Activated CD4-positive, alpha-beta T cell treated with anti-CD3 and anti-CD28 coated beads, Interleukin-2, amount 50 U/mL, for 4 hours (primary cell): ENCODE data around the gene TCEAL4.
"Not testable (repeated sequence)": the region's sequence is repeated elsewhere in the genome, so short reads cannot be mapped to it uniquely, and the experiment has no call there.

Experiments
- DNase-seq, 2 experiments: peaks; one replicate each; pipeline ENCODE4 v3.0.0-alpha.2; 2020

TCEAL4 gene

DNA sequence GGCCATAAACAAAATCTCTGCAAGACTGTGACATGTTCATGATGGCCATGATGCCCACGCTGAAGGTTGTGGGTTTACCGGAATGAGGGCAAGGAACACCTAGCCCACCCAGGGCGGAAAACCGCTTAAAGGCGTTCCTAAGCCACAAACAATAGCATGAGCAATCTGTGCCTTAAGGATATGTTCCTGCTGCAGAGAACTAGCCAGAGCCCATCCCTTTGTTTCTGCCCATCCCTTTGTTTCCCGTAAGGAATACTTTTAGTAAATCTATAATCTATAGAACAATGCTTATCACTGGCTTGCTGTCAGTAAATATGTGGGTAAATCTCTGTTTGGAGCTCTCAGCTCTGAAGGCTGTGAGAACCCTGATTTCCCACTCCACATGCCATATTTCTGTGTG, 9.9 kb downstream of the TCEAL4 start:
- DNase-seq: not testable (repeated sequence)

DNA sequence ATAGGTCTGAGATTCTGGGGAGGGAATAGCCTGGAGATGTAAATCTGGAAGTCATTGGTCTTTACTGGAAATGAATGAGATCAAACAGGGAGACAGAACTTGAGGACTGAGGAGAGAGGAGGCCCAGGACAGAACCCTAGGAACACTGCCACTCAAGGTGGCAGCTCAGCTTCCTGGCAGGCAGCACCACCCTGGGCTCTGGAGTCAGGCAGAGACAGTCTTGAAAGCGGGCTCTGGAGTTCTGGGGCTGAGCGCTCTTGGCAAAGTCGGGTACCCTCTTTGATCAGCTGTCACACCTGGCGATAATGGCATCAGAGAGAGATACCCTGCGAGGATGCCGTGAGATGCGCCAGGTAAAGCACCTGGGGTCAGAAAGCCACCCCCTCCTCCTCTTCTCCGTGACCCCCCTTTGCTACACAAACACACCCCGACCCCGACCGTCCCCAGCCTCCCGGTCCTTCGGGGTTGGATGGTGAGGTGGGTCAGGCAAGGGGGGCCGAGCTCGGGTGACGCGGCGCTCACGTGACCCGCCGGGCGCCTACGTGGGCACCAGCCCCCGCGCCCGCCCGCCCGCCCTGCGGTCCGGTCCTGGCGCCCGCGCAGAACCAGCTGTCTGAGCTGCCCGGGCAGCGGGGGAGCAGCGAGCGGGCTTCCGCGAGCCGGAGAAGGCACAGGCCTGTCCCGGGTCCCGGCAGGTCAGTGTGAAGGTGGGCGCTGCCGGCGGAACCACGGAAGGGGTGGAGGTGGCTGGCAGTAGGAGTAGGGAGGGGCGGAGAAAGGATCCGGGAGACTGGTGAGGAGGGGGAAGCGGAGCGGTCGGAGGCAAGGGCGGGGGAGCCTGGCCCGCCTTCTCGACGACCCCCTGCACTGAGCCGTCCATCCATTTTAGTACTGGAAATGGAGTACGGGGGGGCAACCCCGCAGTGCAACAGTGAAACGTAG, 22.3 kb downstream of the TCEAL4 start, which contains the start of gene TCEAL3:
TCEAL3 (plus strand) TSS at position 600 of the 942 bp plus-strand sequence. CDS start 1,102 bp downstream, outside the sequence.
- DNase-seq: peak in 1 of 2 experiments; percentile 8

DNA sequence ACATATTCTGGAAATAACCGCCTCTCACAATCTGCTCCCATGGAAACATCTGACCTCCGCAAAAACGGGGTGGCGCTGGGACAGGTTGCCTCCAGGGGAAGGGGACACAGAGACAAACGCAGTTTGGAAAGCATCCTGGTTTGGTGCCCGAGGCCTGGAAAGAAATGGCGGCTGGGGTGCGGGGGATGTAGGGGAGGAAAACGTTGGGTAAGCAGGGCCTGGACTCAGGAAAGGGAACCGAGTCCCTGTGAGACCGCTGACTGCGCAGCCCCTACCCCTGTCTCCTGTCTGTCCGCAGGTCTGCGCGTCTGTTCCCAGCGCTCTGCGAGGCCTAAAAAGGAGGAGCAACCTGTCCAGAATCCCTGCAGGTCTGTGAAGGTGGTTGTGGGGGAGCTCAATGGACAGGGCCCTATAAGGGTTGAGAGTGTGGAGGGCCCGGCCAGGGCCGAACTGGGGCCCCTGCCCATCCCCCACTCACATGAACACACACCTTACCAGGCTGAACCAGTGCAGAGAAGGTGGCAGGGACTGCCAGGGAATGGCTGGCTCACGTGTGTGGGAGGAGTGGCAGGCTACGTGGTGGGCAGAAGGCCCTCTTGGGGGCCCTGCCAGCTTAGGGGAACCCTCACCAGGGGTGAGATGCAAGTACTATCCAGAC, 23.1 kb downstream of the TCEAL4 start:
- no peak for DNase-seq

DNA sequence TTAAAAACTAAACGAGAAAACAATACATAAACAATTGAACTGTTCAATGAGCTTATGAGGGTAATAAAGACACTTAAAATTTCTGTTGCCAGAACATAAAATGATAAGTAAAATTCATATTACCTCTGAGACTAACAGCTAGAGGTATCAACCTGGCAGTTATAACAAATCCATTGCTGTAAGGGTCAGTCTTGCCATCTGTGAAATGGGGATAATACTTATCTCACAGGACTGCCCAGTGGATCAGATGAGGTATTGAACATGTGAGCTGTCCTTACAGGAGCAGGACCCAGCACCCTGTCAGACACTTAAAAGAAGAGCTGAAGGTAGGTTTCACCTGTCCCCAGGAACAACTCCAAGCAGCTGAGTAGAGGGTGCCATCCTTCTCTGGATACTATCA, 25.0 kb downstream of the TCEAL4 start:
- DNase-seq: no peak

DNA sequence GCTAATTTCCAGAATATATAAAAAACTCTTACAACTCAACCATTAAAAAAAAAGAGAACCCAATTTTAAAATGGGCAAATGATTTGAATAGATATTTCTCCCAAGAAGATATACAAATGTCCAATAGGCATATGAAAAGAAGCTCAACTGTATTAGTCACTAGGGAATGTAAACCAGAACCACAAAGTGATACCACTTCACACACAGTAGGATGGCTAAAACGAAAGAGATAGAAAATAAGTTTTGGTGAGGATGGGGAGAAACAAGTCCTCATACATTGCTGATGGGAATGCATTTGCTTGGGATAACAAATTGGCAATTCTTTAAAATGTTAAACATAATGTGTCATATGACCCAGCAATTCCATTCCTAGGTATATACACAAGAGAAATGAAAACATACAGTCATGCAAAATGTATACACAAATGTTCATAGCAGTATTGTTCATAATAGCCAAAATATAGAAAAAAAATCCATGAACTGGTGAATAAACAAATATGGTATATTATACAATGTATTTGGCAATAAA, 28.1 kb downstream of the TCEAL4 start:
- DNase-seq: no peak

DNA sequence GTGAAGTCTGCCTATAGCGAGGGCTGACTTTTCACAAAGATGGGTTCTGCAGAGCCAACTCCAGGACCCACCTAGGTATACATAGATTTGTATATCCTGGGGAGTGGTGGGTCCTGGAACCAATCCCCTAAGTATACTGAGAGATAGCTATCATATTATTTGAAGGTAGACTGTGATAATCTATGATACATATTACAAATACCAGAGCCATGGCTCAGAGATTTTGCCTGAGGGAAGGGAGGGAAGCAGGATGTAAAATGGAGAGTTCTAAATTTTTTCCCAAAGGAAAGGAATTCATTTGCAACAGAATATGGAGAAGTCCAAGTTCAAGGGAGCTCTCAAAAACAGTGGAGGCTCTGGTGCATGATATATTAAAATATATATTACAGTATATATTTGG, 29.7 kb downstream of the TCEAL4 start:
- no peak for DNase-seq

DNA sequence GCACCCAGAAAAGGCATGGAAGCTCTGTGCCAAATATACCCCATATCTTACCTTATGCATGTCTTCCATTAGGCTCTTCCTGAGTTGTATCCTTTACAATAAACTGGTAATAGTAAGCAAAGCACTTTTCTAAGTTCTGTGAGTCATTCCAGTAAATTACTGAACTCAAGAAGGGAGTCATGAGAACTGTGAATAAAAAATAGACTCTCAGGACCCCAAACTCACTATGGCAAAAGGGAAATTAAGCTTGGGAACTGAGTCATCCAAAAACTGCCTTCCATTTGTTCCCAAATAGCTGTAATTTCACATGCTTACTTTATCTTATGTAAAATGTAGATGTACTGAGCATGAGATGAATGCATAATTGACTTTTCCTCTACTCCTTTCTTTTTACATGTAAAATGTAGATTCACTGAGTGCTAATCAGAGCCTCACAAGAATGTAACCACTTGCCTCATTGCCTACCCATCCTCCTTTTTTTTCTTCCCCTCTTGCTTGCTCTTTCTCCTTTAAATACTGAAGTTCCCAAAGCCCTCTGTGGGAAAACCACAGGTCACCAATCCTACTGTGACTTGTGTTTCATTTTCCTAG, 30.6 kb downstream of the TCEAL4 start:
- DNase-seq: no peak

DNA sequence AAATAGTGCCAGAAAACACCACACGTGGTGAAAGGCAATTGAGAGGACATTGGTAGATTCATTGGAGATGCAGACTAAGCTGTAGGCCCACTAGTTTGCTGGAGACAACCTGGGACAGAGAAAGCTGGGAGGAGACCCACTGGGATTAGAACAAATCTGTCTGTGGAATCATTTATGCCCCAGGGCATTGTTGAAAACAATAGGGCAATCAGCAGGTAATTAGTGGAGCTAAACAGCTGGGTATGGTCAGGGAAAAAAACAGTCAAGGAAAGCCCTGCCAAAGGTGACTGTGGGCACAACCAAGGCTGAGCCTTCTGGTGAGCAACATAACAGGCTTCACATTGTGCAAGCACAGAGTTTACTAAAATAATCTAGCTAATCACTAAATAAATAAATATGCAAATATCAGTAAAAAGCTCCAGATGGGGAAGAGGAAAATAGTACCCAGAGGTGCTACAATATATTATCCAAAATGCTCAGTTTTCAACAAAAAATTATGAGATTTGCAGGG, 31.4 kb downstream of the TCEAL4 start:
- no peak for DNase-seq

DNA sequence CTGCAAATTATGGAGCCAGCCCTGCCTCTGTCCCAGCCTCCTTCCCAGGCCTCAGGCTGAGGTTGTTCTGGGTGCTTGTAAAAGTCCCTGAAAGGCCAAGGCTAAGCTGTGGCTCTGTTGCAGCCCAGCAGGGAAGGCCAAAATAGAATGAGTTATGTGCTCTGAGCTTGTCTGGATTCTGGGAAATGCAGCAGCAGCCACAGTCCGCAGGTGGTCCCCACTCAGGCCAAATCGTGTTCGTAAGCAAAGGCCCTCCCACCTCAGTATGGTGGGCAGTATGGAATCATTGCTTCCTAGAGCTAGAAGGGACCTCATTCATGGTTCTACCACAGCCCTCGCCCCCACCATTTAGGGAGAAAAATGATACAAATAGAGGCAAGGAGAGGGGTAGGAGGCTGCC, 38.8 kb downstream of the TCEAL4 start:
- DNase-seq: no peak

DNA sequence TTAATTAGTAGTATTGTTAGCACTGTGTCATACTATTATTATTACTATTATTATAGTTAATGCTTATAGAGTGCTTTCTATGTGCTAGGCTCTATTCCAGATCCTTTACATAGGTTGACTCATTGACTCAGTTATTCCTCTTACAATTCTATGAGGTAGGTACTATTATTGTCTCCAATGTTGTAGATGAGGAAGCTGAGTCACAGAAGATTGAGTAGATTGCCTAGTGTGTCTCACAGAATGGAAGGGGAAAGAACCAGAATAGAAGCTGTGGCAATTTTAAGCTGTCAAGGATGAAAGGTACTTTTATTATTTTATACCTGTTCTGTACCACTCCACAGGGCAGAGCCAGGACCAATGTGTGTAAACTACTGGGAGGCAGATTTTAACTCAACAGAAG, 41.5 kb downstream of the TCEAL4 start:
- no peak for DNase-seq

DNA sequence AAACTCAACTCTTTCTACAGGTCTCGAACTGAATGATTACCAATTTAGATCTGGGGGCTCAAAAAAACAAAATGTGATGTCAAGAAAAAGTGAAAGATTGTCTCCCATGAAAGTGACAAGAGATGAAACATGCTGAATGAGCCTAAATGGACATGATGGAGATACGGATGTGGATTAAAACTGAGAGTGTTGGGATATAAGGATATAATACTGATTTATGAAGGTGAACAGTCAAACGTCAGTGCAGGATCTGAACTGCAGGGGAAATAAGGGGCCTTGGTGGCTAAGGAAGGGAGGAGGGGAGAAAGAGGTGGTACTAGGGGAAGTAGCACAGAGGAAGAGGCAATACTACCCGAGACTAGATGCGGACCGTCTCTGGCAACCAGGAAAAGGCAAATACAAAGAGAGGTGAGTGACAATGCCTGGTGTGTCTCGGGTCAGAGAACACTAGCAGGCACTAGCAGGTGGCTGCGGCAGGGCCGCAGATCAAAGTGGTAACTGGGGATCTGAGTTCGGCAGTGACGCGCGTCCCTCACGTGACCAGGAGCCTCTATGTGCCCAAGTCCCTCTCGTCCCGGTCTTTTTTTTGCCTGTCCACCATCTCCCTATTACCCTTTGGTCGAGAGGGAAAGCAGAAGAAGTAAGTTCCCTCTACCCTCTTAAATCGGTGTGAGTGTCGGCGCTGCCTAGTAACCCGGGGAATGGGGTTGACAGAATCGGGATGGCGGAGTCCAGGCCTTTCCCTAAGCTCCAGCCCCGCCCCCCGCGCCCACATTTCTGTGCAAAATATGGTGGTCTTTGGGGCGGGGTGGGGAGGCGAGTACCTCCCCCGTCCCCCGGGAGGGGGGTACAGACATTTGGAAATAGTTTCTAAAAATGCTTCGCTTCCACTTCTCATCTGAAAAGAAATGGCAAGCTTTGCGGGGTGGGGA, 43.3 kb downstream of the TCEAL4 start, which contains the start of gene TCEAL1:
TCEAL1 (plus strand) TSS at position 590 of the 932 bp plus-strand sequence. CDS start 942 bp downstream, outside the sequence.
- no peak for DNase-seq

DNA sequence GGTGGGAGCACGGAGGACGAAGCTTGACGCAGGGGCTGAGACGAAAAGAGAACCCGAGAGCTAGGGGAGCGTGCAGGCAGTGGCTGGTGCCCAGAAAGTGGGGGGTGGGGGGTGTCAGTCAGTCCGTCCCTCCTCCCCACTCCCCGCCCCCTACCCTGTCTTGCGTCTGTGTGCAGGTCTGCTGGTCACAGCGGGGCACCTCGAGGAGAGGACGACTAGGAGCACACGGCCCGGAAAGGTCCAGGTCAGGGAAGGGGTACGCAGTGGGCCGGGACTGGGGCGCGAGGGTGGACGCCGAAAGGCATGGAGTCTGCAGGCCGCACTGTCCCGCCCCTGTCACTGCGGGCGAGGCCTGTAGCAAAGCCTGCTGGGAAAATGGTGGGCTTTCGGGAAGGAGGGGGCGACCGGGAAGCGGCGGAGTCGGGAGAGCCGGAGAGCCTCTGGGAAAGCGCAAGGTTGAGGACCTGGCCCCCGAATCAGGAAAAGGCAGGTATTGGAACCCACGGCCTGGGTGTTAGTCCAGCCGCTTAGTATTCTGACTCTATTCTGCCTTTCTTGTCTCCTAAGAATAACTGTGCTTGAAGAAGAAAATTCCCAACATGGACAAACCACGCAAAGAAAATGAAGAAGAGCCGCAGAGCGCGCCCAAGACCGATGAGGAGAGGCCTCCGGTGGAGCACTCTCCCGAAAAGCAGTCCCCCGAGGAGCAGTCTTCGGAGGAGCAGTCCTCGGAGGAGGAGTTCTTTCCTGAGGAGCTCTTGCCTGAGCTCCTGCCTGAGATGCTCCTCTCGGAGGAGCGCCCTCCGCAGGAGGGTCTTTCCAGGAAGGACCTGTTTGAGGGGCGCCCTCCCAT, 44.2 kb downstream of the TCEAL4 start:
- no peak for DNase-seq

DNA sequence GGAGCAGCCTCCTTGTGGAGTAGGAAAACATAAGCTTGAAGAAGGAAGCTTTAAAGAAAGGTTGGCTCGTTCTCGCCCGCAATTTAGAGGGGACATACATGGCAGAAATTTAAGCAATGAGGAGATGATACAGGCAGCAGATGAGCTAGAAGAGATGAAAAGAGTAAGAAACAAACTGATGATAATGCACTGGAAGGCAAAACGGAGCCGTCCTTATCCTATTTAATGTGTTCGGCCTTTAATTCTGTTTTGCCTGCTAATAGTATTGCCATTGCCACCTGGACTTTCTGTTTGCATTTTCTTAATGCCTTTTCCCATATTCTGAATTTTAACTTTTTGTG, 44.8 kb downstream of the TCEAL4 start:
- DNase-seq: no peak

DNA sequence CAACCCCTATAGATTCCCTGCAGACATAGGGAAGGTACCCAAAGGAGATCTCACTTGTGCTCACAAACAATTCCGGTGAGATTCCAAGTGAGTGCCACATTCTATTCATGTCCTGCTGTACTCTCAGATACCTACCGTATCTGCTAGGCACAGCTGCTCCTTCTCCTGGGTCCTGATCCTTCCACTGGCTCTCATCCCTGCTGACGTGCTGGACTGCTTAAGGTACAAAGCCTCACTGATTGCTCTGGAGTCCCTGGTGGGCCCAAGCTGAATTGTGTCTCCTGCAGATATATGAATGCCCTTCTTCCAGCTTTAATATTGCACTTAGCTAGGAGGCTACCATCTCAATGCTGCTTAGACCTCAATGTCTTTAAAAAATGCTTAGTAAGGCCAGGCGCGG, 45.8 kb downstream of the TCEAL4 start:
- DNase-seq: no peak

DNA sequence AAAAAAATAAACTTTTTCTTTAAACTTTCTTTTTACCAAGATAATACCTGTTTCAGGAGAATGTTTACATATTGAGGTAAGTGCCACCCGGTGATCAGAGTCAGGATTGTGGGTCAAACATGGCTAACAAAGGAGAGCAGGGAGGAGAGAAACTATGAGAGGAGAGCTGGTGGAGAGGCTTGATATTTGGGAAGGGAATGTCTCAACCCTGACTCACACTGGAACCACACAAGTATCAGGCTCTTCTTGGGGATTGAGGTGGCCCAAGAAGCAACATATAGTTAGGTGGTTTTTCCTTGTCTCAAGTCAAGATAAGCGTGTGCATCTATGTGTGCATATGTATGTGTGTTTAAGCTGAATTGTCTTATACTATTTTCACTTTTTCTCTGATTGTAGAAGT, 50.1 kb downstream of the TCEAL4 start:
- no peak for DNase-seq
